Measurements from ENCODE around the gene ARL4C.
A peak's percentile ranks its signal among the peaks of the same experiment; 100 is the strongest.

ARL4C gene

GRCh38 chr2:234500394-234501006 lies 3.6 kb upstream of the ARL4C start:
- peak in 17 of 56 donors; percentile 4 to 46 (median 25) for DNase-seq

DNA sequence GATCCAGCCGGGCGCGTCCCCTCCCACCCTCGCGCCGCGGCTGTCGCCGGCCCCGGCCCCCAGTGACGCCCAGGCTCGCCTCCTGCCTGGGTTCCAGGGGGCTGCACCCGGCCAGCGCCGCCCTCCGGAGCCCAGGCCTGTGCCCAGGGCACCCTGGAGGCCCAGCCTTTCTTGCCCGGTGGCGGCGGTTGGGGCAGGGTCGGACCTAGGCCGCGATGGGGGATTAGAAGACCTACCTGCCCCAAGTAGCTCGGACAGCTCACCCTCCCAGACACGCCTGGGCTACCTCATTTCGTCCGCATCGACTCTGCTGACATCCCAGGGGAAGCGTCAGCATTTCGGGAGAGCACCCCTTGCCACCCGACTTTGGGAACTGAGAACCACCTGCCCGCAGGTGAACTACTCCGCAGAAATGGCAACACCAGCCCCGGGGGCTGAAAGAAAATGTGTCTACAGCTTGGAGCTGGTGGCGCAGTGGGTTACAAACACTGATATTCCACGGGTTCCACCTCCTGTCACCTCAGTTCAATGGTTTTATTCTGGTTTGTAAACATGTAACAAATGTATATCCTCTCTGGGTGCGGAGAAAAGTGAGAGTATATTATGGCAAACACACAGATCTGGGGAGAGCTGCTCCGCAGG lies 834 bp upstream of the ARL4C start:
- no peak for DNase-seq

- peak in 5 of 56 donors; percentile 2 to 36 (median 23) for DNase-seq
Measured at GRCh38 chr2:234496055-234496834, 636 bp downstream of the ARL4C start.

DNA sequence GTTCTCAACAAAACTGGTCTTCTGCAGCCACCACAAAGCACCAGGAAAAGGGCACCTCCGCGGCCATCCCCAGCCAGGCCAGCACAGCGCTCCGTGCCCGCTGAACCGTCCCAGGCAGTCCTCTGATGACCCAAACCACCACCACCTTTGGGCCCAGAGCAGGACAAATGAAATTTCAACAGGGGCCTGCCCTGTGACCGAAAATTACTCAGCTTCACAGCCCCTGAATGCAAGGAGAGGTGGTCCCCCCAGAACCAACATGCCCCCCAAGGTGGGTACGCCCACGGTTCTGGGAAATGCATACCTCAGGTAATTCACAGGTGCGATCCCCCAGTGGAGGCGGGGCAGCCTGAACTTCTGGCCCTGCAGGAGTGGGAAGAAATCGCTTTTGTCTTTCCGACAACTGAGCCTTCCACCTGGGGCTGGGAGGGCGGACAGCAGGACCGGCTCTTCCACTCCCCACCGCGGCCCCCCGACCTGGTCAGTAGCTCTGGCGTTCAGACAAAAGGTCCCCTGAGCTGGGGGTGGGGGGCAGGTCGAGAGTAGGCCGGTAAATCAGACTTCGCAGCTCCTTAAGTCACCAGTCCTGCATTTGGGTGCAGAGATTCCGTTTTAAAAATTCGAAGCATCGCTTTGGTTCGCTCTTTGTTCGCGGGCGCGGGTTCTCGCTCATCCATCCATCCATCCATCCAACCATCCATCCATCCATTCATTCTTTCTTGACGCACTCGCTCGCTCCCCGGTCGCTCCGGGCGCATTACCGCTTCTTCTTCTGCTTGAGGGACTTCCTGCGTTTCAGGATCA lies 1.4 kb downstream of the ARL4C start:
- DNase-seq: no peak

DNA sequence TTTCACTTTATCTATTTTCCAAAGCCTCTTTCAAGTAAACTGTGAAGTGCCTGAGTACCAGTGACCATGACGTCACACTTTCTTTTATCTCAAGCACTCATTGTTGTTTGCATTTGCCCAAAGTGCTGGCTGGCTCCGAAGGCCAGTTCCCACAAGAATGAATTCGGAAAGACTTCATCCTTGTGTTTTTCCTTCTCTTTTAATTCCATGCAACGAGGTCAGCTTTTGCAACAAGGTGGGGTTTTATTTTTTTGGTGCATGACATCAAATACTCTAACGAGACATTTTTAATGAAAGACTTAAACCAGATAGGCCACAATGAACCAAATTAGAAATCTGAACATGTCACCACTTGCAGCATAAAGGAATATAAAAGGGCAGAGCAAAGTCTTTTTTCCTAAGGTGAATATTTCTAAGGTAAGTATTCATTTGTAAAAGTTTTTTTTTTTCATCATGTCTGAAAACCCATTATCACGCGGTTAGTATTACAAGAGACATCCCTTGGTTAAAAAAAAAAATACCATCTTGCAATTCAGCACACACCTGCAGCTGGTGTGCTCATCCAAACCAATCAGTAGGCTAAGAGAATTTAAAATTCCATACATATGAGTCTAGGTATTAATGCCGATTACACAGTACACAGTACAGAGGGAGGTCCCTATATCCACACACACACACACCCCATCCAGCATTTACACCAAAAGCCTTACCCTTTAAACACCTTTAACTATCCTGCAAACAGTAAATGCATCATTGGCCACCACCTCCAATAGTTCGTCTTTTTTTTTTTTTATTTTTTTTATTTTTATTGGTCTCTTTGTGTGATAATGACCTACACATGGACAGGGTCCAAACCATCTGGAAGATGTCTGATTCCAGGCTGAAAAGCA lies 2.3 kb downstream of the ARL4C start:
- no peak for DNase-seq

DNA sequence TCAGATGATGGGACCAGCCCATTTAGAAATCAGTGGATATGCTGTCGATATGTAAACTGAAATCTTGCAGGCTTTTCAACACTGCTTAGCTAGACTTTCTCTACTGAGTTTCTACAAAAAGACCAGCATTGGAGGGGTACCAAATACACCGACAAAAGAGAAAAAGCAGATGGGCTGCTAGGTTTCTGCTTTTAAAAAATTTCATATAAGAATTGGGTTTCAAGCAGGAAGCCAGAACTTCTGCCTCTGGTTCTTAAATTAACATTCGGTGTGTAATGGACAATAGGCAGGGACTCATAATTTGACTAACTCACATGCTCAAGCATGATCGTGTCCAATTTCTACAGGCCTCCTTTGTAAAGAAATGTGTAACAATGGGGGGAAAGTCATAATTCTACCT lies 3.1 kb downstream of the ARL4C start:
- DNase-seq: no peak

DNA sequence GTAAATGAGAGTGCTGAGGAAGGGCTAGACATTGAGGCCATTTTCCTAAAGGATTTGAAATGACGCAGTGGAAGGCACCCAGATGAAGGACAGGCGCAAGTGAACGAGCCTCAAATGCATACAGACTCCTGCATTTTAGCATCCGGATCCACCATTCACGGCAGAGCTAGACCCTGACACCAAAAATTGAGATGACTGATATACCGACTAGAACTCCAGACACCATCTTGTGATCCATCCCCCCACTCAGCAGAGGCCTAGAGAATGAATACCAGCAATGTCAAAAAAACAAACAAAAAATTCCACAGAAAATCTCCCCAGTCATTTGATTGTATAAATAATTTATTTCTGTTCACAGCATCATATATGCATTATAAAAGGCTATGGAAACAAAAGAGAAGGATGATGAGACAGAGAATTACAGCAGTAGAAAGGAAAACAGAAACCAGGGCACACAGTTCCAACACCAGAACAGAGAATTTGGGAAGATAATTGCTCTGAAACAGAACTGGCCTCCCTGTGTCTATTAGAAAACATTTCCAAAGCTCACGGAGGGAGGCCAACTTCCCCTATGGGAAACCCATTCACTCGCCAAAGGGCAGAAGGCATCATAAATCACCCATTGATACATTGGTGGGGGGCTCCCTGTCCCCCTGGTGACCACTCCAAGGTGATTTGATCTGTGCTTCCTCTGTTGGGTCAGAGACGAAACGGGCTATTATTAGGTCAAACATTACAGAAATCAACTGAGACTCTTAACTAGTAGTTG lies 4.0 kb downstream of the ARL4C start:
- DNase-seq: no peak

- DNase-seq: no peak
Measured at GRCh38 chr2:234491897-234492296, 5.0 kb downstream of the ARL4C start.

DNA sequence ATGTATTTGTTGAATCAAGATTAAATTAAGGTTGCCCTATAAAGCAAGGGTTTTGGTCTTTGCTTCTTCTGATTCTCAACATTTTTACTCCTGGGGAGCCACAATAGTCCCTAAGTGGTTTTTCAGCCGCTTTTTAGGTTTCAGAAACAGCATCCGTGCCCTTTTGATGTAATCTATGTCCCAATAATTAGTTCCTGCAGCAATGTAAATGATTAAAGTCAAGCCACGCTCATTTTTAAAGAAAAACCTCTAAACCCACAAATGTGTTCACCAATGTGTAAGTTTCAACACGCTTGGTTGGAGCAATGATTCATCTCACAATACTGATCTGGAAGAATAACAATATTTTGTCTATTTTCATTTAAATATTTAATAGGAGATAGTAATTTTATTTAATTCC lies 5.6 kb downstream of the ARL4C start:
- DNase-seq: no peak

DNA sequence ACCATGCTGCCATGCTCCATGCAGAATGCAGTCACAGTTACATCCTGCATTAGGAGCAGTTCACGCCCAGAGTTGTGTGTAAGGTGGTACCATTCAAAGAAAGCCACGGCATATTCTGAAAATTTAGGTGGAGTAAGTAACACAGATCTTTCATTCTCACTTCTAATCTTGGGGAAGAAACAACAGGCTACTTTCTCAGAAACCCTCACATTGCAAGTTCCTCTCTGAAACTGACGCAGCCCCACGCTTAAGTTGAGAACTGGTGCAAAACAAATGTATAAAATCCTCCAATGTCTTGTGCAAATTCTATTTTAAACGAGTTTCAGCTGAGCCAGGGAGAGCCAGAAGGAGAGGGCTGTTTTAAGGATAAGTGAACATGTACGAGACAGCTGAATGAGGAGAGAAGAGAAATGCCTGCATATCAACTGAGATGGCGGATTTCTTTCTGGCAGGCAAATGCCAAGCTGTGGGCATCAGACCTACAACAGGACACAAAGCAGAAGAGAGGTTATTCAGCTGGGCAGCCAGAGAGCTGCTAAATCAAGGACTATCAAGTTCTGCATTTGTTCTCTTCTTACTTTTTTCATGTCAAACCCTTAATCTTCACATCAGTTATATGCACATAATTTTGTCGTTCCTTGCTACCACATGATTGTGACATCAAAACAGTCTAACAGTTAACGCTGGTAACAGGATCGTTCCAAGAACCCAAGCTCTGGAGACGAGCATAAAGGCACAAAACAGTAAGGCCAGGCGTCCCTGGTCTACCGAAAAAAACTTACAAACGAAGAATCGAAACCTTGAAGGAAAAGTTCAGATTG lies 6.4 kb downstream of the ARL4C start:
- peak in 1 of 56 donors; percentile 8 for DNase-seq

DNA sequence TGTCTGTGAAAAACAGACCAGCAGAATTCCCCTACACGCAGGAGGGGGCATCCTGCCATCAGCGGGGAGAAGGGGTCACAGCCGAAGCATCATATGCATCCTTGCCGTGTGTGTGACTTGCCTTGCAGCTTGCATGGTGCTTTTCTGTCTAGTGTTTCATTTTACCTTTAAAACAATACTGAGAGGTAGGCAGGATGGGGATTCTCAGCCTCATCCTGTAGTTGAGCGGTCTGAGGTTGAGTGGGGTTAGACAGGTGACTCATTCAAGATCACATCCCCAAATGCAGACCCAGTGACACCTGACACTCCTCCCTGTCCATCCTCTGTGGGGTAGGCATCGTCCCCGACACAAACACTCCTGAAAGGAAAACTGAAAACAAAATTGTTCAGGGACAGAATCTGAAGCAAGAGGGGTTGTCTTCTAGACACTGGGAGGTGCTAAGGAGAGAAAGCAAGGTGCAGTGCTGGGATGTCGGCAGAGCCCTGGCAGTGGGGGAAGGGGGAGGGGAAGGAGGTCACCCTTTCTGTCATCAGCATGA lies 7.9 kb downstream of the ARL4C start:
- no peak for DNase-seq

DNA sequence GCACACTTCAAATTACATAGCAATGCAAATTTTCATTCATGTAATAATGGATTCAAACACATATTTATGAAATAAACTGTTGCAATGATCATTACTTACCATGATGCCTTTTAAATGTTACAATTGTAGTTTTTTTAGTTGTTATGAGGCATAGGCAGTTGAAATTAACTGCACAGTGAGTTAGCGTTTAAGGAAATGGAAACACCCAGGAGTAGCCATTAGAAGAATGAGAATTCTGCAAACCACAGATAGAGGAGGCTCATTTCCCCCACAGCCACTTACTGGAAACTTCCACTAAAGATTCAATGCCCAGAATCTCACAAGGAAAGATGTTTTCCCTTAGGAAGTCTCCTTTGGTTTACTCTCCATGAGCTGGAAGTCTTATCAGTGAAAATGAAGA lies 8.4 kb downstream of the ARL4C start:
- no peak for DNase-seq

GRCh38 chr2:234487356-234487755 lies 9.5 kb downstream of the ARL4C start:
- no peak for DNase-seq

DNA sequence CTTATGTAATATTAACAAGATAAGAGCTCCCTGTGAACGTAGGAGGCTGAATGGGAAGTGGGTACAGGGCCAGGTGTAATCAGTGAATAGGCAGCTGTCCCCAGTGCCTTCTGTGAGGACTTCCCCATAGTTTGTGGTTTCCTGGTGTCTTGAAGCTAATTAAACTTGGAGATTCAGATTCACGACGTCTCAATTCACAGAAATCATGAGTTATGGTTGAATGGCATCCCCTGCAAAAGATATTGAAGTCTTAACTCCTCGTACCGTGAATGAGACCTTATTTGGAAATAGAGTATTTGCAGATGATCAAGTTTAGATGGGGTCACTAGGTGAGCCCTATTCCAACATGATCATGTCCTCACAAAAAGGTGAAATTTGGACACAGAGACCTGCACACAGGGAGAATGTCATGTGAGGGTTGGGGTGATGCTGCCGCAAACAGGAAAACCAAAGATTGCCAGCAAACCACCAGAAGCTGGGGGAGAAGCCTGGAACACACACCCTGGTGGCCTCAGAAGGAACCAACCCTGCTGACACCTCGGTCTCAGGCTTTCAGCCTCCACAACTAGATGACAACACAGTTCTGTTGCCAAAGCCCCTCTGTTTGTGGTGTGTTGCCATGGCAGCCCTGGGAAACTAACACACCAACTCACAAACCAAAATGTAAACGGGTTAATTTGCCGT lies 13.2 kb downstream of the ARL4C start:
- no peak for DNase-seq

DNA sequence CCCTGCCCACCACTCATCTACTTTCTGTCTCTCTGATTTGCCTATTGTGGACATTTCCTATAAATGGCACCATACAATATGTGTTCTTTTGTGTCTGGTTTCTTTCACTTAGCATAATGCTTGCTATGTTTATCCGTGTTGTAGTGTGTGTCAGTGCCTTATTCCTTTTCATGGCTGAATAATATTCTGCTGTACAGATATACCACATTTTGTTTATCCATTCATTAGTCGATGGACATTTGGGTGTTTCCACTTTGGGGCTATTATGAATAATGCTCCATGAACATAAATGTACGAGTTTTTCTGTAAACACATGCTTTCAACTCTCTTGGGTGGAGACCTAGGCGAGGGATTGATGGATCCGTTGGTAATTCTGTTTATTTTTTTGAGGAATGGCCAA lies 15.6 kb downstream of the ARL4C start:
- DNase-seq: no peak

GRCh38 chr2:234480337-234480736 lies 16.5 kb downstream of the ARL4C start:
- no peak for DNase-seq

DNA sequence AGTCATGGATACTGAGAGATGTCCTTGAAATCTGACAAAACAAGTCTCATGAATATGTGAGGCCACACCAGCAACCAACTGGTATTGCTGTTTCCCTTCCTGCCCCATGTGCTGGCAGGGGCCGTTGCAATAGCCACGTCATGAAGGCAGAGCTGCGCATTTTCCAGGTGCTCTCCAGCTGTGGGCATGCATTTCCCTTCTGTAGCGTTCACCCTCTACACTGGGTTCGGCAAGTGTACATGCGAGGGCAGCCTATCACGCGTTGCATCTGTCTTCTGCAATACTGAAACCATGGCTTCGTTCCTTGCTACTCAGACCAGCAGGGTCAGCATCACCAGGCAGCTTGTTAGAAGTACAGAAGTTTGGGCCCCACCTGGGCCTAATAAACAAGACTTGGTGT lies 17.4 kb downstream of the ARL4C start:
- no peak for DNase-seq
